ENCODE data around the gene TMPRSS2.

Gene TMPRSS2

GRCh38 chr21:41449613-41450012, 58.3 kb downstream of the TMPRSS2 start:
- no peak for DNase-seq (ENCODE audit: low read depth)

GRCh38 chr21:41447356-41447755, 60.6 kb downstream of the TMPRSS2 start:
- DNase-seq (ENCODE audit: low read depth): no peak

- DNase-seq (ENCODE audit: low read depth): no peak
These were observed 61.4 kb downstream of the TMPRSS2 start for GRCh38 chr21:41446586-41446985.

- no peak for DNase-seq (ENCODE audit: low read depth)
These were observed 62.5 kb downstream of the TMPRSS2 start for GRCh38 chr21:41445465-41445862.

- DNase-seq (ENCODE audit: low read depth): no peak
These were observed 63.1 kb downstream of the TMPRSS2 start for GRCh38 chr21:41444703-41445464.

- DNase-seq (ENCODE audit: low read depth): no peak
These were observed 64.4 kb downstream of the TMPRSS2 start for GRCh38 chr21:41443562-41443961.

GRCh38 chr21:41442481-41443186, 65.3 kb downstream of the TMPRSS2 start:
- no peak for DNase-seq (ENCODE audit: low read depth)

- DNase-seq (ENCODE audit: low read depth): no peak
These were observed 66.4 kb downstream of the TMPRSS2 start for GRCh38 chr21:41441546-41441945.

GRCh38 chr21:41439248-41439647, 68.7 kb downstream of the TMPRSS2 start:
- DNase-seq (ENCODE audit: low read depth): no peak

- no peak for DNase-seq (ENCODE audit: low read depth)
These were observed 69.4 kb downstream of the TMPRSS2 start for GRCh38 chr21:41438425-41439113.

- no peak for DNase-seq (ENCODE audit: low read depth)
These were observed 70.2 kb downstream of the TMPRSS2 start for GRCh38 chr21:41437729-41438128.

- no peak for DNase-seq (ENCODE audit: low read depth)
These were observed 72.3 kb downstream of the TMPRSS2 start for GRCh38 chr21:41435706-41436105.

- DNase-seq (ENCODE audit: low read depth): no peak
These were observed 74.4 kb downstream of the TMPRSS2 start for GRCh38 chr21:41433566-41433965.

- no peak for DNase-seq (ENCODE audit: low read depth)
These were observed 75.1 kb downstream of the TMPRSS2 start for GRCh38 chr21:41432562-41433460.

- no peak for DNase-seq (ENCODE audit: low read depth)
These were observed 76.0 kb downstream of the TMPRSS2 start for GRCh38 chr21:41431788-41432548.

- DNase-seq (ENCODE audit: low read depth): no peak
These were observed 78.0 kb downstream of the TMPRSS2 start for GRCh38 chr21:41429925-41430491.

- DNase-seq (ENCODE audit: low read depth): no peak
These were observed 78.7 kb downstream of the TMPRSS2 start for GRCh38 chr21:41429305-41429704.

- no peak for DNase-seq (ENCODE audit: low read depth)
These were observed 79.1 kb downstream of the TMPRSS2 start for GRCh38 chr21:41428847-41429246.

- no peak for DNase-seq (ENCODE audit: low read depth)
These were observed 79.6 kb downstream of the TMPRSS2 start for GRCh38 chr21:41428311-41428710.

- DNase-seq (ENCODE audit: low read depth): no peak
These were observed 80.4 kb downstream of the TMPRSS2 start for GRCh38 chr21:41427556-41427955.

Data from T follicular helper cell (primary cell).